IPS-18c (cell line): Measurements from ENCODE around the gene UBE2V1.
A peak's percentile ranks its signal among the peaks of the same experiment; 100 is the strongest.

Experiments used
- H3K4me3 ChIP-seq: 2 replicates; pipeline ENCODE4 v1.7.0; 2013; ENCODE audit warnings: low read depth, mild to moderate bottlenecking, low read length, moderate library complexity; ENCODE audit not compliant: insufficient read depth
- H3K9me3 ChIP-seq: one replicate; pipeline ENCODE4 v1.6.1; 2013; ENCODE audit warnings: mild to moderate bottlenecking, low read length, moderate library complexity; ENCODE audit not compliant: control insufficient read depth, insufficient read depth

UBE2V1 gene

DNA sequence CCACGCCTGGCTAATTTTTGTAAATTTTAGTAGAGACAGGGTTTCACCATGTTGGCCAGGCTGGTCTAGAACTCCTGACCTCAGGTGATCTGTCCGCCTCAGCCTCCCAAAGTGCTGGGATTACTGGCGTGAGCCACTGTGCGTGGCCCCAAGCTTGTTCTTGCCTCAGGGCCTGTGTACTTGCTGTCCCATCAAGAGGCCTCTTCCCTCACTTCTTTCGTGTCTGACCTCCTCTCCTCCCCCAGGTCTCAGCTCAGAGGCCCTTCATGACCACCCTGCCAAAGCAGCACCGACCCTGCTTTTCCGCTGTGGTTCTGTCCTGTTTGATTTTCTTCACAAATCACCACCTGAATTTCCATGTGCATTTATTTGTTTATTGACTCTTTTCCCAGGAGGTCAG is 10.5 kb upstream of the UBE2V1 start:
- H3K4me3 ChIP-seq: no peak overlapping the region
- no peaks in the 10 kb centered on the region for H3K9me3 ChIP-seq

DNA sequence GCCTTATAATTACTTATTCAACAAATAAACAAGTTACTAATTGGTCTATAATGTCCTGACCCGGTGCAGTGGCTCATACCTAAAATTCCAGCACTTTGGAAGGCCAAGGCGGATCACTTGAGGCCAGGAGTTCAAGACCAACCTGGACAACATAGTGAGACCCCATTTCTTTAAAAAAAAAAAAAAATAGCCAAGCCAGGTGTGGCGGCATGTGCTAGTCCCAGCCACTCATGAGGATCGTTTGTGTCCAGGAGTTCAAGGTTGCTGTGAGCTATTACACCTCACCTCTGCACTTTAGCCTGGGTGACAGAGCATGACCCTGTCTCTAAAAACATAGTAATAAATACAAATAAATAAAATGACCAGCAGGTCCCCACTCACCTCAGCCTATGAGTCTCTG is 9.8 kb upstream of the UBE2V1 start:
- H3K4me3 ChIP-seq: no peak overlapping the region
- H3K9me3 ChIP-seq: no peaks in the 10 kb centered on the region

DNA sequence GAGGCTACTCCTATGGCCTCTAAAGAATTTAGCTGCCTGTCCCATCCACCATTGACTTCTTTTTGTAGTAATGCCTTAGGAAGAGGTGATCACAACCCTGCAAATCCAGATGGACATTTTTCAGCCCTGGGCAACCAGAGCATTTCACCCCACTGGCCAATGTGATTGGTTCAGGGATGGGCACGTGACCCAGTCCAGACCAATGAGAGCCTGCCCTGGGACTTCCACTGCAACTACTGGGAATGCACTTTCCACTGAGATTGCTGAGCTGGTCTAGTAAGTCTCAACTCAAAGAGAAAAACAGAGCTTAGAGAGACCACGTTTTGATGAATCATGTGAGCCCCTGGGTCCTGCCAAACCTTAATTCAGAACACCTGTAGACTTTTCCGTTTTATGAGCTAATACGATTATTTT is 8.9 kb upstream of the UBE2V1 start:
- Histone ChIP-seq H3K9me3 (no peaks in the 10 kb centered on the region), H3K4me3 (no peak overlapping the region)

DNA sequence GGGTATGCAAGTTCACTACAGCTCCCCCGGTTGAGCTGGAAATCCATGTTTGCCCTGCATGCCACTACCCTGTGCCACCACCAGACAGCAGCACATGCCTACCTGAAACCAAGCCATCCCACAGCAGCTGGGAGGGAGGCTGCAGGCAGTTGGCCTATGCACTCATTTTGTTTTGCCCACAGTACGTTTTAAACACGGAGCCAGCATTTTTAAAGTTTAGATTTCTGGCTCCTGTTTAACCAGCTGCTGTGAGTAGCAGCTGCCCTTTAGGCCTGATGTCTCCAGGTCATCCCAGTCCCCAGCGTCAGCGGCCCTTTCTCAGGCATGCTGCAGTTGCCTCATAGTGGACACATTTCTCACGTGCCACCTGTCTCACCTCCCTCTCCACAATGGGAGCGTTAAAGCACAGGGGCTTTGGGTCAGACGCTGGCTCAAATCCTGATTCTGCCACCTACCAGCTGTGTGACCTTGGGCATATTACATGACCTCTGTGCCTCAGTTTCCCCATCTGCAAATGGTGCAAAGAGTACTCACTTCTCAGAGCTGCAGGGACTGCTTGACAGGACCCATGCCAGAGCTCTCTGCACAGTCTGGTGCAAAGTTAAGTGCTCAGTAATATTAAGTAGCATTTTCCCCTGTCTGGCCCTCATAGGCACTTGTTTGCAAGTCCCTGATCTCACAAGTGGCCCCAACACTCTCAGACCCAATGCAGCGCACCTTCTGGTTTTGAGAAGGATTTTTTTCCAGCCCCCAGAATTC is 8.2 kb upstream of the UBE2V1 start:
- H3K4me3 ChIP-seq: no peak overlapping the region
- no peaks in the 10 kb centered on the region for H3K9me3 ChIP-seq

DNA sequence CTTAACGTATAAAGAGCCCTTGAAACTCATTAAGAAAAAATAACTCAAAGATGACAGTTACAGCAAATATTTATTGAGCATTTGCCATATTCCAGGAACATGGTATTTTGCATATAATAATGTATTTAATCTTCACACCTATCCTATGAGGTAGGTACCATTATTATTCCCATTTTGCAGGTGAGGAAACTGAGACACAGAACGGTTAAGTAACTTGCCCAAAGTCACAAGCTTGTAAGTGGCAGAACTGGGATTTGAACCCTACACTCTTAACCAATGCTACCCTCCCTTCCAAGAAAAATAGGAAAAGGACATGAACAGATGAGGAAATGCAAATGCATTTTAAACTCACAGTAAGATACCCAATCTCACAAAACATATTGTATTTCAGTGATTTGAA is 5.3 kb upstream of the UBE2V1 start:
- no peaks in the 10 kb centered on the region for H3K9me3 ChIP-seq

DNA sequence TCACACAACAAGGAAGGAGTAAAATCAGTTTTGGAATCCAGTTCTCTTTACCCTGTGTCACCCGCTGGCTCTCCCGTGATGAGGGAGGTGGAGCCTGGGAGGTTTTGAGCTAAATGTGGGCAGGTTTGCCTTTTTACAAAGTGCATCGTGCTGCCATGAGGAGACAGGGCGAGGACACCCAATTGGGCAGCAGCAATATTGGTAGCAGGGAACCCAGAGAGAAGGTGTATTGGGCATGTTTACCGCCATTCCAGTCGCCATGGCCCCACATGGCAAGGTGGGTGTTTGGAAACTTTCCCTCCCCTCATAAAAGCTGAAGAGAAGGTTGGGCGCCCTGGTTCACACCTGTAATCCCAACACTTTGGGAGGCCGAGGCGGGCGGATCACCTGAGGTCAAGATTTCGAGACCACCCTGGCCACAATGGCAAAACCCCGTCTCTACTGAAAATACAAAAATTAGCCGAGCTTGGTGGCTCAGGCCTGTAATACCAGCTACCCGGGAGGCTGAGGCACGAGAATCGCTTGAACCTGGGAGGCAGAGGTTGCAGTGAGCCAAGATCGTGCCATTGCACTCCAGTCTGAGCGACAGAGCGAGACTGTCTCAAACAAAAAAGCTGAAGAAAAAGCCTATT is 3.5 kb upstream of the UBE2V1 start:
- Histone ChIP-seq H3K4me3 (peak overlapping the region; percentile 25; the same call in 1 of the 2 replicates), H3K9me3 (no peaks in the 10 kb centered on the region)

More for the DNA sequence above, 5.3 kb upstream of the UBE2V1 start:
- H3K4me3 ChIP-seq: no peak overlapping the region

DNA sequence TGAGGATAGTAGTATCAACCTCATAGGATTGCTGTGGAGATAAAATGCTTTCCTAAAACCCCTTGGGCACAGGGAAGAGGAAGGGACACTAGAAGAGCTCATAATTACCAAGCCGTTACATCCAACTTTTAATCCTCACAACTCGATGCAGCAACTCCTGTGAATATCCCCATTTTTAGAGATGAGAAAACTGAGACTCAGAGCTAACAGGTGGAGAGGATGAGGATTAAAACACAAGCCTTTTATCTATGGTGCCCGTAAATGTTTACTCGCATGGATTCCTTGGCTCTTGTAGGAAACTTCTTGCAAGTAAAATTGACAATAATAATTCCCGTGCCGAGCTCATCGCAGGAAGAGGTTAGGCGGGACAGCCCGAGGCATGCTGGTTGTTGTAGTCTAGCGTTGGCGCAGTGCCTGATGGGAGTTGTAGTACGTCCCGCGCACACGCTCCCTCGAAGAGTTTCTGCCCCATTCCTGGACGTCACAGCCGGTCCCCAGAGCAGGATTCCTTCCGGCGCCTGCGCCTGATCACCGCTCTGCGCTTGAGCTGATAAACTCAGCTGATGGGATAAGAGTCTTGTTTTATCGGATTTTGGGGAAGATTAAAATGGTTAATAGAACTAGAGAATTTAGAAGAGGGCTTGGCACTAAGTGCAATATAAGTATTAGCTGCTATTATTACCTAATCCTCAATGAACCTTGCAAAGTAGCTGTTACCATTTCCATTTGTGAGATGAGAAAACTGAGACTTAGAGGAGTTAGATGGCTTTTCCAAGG is 2.8 kb upstream of the UBE2V1 start:
- H3K4me3 ChIP-seq: peak overlapping the region; percentile 58
- H3K9me3 ChIP-seq: no peaks in the 10 kb centered on the region

DNA sequence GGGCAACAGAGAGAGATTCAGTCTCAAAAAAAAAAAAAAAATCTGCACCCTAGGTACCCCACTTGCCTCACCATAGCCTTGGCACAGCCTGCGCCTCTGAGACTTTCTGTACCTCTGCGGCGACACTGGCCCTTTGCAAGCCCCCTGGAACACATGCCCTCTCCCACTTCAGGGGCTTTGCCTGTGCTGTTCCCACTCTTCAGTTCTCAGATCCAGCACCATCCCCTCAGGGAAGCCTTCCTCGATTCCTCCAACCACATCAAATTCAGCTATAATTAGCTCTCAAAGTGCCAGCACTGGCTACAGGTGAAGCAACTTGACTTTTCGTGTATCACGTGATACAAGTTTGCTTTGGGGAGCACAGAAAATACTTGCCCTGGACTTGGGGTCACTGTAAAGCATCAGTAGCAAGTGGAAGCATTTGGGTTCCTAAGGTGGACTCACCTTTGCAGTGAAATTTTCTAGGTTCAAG is 2.1 kb upstream of the UBE2V1 start:
- Histone ChIP-seq H3K9me3 (no peaks in the 10 kb centered on the region), H3K4me3 (peak overlapping the region; percentile 58)

DNA sequence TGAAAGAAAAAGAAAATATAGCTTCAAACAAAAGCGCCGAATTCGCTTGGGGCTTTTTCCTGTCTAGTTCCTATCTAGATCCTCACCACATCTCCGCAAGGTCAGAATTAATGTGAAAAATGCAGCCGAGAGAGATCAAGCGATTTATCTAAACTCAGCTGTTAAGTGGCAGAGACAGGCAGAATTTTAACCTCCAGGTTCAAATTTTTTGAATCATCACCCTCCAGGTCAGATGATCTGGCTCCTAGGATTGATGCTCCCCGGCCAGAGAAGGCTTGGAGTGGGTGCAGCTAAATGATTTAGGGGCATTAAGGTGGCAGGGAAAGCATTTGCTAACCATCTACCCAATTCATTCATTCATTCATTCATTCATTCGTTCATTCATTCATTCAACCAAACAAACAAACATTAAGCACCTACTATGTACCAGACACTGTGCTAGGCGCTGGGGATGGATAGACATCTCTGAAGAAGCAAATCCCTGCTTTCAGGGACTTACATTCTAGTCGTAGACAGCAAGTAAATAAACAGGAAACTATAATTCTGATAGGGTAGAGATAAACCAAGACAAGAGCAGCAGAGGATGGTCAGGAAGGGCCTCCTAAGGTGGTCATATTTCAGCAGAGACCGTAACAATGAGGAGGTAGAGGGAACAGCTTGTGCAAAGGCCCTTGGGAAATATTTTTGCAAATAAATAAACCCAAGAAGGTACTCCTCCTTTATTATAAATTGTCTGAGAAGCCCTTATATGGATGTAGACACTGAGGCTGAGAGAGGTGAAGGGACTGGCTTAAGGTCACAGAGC is 672 bp upstream of the UBE2V1 start:
- Histone ChIP-seq H3K9me3 (no peaks in the 10 kb centered on the region), H3K4me3 (peak overlapping the region; percentile 95)

DNA sequence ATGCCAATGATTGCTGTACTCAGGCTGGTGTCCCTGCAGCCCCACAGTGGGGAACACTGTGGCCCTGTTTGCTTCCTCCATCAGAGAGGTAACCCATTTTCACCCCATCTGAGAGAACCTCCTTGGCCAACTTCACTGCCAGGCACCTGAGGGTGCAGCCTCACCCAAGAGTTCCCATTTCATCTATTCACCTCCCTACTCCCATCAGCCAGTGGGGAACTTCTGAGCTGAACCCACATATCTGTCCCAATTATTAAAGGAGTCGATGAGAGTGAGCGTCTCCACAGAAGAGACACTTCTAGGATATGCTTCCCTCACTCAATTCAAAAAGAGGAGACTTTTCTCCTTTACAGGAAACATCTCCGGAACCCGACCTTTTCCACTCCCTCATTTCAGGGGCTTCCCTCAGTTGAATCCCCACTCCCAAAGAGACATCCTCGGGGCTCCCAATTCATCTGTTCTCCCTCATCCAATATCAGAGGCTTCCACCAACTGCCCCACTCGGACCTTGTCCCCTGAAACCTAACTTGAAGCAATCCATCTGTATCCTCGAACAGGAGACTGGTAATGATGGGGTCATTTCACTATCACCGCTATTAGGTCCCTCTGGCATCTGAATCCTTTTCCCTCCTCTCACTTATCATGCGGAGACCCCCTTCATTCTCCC is 988 bp downstream of the UBE2V1 start:
- H3K4me3 ChIP-seq: peak overlapping the region; percentile 95
- H3K9me3 ChIP-seq: no peaks in the 10 kb centered on the region

DNA sequence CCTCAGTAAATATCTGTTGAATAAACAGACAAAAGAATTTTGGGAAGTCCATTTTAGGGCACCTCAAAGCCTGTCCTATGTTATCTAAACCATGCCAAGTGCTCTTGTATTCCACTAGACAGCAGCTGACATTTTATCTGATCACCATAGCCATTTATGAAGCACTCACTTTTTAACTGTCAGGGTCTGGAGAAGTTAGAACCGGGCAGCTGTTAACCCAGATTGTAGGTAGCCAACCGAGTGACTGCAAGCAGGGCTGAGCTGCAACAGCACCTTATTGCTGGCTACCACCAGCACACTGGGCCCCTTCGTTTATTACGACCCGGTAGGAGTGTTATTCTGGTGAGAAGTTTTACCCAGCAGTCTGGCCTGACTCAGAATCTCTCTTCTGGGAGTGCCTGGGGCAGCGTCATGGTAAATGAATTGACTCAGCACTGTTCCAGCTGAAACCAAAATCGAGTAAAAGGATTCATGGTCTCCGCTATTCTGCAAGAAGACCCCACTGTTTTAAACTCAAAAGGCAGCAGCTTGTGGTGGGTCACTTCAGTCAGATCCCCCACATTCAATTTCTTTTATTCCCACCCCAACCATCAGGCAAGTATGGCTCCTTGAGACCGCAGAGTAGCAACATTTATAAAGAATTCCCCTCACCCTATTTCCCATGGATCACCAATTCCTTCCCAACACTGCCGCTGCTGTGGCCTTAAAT is 1.7 kb downstream of the UBE2V1 start:
- peak overlapping the region; percentile 95 for H3K4me3 ChIP-seq
- H3K9me3 ChIP-seq: no peaks in the 10 kb centered on the region

DNA sequence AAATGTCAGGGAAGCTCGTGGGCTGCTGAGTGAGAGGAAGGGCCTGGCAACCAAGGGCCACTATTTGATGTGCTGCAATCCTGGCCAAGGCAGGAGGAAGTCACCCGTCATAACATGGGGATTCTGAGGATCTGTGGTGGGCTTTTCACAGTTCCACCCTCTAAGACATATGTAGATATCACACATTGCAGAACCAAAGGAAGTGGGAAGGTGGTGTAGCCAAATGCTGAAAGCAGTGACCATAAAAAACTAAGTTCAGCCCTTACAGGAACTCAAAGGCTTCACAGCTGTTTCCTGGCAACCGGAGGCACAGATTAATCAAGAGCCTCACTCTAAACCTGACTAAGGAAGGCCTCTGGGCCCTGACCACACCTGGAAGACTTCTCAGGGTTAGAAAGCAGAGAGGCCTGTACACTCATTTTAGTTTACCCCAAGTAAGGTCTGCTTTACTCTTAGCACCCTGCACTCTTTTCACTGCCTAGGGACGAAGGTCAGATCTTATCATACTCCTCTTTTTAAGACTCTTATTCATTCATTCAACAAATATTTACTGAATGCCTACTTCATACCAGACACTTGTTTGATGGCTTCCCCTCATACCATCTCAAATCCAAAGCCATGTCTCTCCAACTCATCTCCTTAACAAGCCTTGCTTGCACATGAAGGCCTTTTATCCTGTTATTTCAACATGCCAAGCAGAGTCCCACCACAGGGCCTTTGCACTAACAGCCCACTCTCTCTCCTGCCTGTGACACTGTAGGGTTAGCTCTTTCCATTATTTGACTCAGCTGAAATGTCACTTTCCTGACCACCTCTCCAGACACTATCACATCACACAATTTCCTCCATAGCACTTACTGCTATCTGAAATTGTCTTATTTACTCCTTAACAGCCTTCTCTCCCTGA is 2.6 kb downstream of the UBE2V1 start:
- H3K4me3 ChIP-seq: no peak overlapping the region
- no peaks in the 10 kb centered on the region for H3K9me3 ChIP-seq

DNA sequence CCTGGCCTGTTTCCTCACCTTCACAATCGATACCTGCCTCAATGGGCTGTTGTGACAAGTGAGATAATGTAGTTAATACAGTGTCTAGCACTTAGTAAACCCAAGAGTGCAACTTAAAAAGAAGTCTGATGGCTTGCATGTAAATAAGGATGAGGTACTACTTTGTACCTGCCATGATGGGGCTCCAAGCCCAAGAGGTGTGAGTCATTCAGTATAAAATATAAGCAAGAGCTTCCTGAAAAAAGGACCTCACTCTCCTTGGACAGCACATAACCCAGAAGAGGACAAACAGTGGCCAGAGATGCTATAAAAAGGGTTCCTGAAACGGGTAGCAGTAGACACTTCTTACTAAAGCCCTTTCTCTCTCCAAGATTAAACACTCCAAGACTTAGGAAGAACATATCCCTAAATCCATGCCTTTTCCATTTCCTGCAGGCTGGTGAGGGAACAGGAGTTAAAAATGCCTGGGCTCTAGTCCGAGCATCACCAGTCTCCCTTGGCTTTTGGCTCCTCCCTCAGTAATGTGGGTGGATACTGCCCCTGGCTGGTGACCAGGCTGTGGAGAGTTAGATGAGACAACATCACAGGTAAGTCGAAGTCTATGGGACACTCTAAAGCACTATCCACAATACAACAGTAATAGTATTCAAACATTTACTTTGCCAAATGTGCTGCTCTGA is 4.3 kb downstream of the UBE2V1 start:
- no peaks in the 10 kb centered on the region for H3K9me3 ChIP-seq
- H3K4me3 ChIP-seq: no peak overlapping the region

DNA sequence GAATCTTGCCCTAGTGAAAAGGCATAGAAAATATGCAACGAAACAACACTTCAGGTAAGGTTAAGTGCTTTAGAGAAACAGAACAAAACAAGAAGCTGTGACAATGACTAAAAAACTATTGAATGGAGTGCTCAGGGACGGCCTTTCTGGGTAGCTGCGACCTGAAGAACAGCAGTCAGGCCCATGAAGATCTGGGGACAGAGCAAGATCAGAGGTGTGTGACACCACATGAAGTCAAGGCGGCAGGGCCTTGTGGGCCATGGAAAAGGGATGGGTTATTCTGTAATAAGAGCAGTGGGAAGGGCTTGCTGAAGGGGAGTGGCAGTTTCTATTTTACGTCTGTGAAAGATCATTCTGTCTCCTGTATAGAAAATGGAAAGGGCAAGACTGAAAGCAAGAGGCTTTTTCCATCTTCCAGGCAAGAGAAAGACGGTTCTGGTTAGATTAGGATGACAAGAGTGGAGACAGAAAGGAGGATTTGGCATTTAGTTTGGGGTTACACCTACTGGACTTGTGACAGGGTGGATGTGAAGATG is 5.1 kb downstream of the UBE2V1 start:
- Histone ChIP-seq H3K9me3 (no peaks in the 10 kb centered on the region), H3K4me3 (no peak overlapping the region)
